IMR-90 (cell line): ENCODE results near the gene B3GLCT. TPM values are rescaled to one million over a fixed set of nuclear protein-coding genes. Genes with fewer than 3 reads are reported as not detected.

Experiments
- ATAC-seq: fragments of 200-7000 bp; cut with Tn5 transposase; 2 replicates; pipeline ENCODE4 v1.9.1; 2020; ENCODE audit warnings: low read depth, mild to moderate bottlenecking, moderate library complexity
- BruUV-seq: library from RNA; stranded (reverse); fragments of 400-500 nt; replicated peaks from 2 replicates; lab custom pipeline; 2021; lab: Mats Ljungman, UMichigan
- CTCF ChIA-PET: fragments of 300-600 bp; formaldehyde crosslinking; extraction: SDS; loops from one replicate; lab custom pipeline; 2021; ENCODE audit warnings: antibody characterized with exemption; lab: Yijun Ruan, JAX
- POLR2A ChIA-PET: fragments of 300-600 bp; sonication (Branson Sonifier 250); formaldehyde crosslinking; loops from one replicate; lab custom pipeline; 2022; ENCODE audit warnings: antibody characterized with exemption; ENCODE audit not compliant: unreplicated experiment; lab: Charles Lee
- DNase-seq: peaks from one replicate; pipeline ENCODE4 v3.0.0; 2013
- H2AFZ ChIP-seq: replicated peaks from 2 replicates; pipeline ENCODE3; 2013; ENCODE audit warnings: low read length, mild to moderate bottlenecking; ENCODE audit not compliant: poor library complexity
- H2AK5ac ChIP-seq: 2 replicates; pipeline ENCODE4 v1.6.1; 2013; ENCODE audit warnings: low read depth, low read length, inconsistent platforms
- H2AK9ac ChIP-seq: replicated peaks from 2 replicates; pipeline ENCODE3; 2013; ENCODE audit warnings: mild to moderate bottlenecking, low read depth, low read length, moderate library complexity; ENCODE audit not compliant: poor library complexity
- H2BK120ac ChIP-seq: 2 replicates; pipeline ENCODE4 v1.6.1; 2013; ENCODE audit warnings: low read depth, low read length, inconsistent platforms
- H2BK15ac ChIP-seq: 3 replicates; pipeline ENCODE4 v1.6.1; 2013; ENCODE audit warnings: low read depth, low read length, inconsistent platforms
- H2BK20ac ChIP-seq: 2 replicates; pipeline ENCODE4 v1.6.1; 2013; ENCODE audit warnings: low read depth, mild to moderate bottlenecking, inconsistent platforms, low read length, moderate library complexity
- H2BK5ac ChIP-seq: 2 replicates; pipeline ENCODE4 v1.6.1; 2013; ENCODE audit warnings: mild to moderate bottlenecking, low read depth, low read length, inconsistent platforms; ENCODE audit not compliant: poor library complexity, severe bottlenecking
- H3K14ac ChIP-seq: replicated peaks from 2 replicates; pipeline ENCODE4 v1.6.1; 2013; ENCODE audit warnings: low read depth, low read length, inconsistent platforms
- H3K18ac ChIP-seq: 2 replicates; pipeline ENCODE4 v1.6.1; 2013; ENCODE audit warnings: low read depth, low read length, control low read depth
- H3K23ac ChIP-seq: 2 replicates; pipeline ENCODE4 v1.6.1; 2013; ENCODE audit warnings: low read depth, low read length, inconsistent platforms
- H3K27ac ChIP-seq: 2 replicates; pipeline ENCODE4 v1.5.1; 2013; ENCODE audit warnings: mild to moderate bottlenecking, control low read depth, low read length; ENCODE audit not compliant: insufficient read depth
- H3K27me3 ChIP-seq: 2 replicates; pipeline ENCODE4 v1.6.1; 2013; ENCODE audit warnings: low read length; ENCODE audit not compliant: control insufficient read depth, insufficient read depth
- H3K36me3 ChIP-seq: 2 replicates; pipeline ENCODE4 v1.6.1; 2013; ENCODE audit warnings: low read length, mixed read lengths; ENCODE audit not compliant: control insufficient read depth, insufficient read depth
- H3K4ac ChIP-seq: 2 replicates; pipeline ENCODE4 v1.6.1; 2013; ENCODE audit warnings: low read depth, low read length, inconsistent platforms
- H3K4me1 ChIP-seq: 2 replicates; pipeline ENCODE4 v1.6.1; 2013; ENCODE audit warnings: low read length, mixed read lengths; ENCODE audit not compliant: control insufficient read depth, insufficient read depth
- H3K4me2 ChIP-seq: 2 replicates; pipeline ENCODE4 v1.6.1; 2013; ENCODE audit warnings: low read depth, mild to moderate bottlenecking, control low read depth, low read length, moderate library complexity
- H3K4me3 ChIP-seq: 2 replicates; pipeline ENCODE4 v1.5.1; 2013; ENCODE audit warnings: low read depth, mild to moderate bottlenecking, control low read depth, low read length, moderate library complexity; ENCODE audit not compliant: insufficient read depth
- H3K56ac ChIP-seq: 2 replicates; pipeline ENCODE4 v1.6.1; 2013; ENCODE audit warnings: low read length, inconsistent platforms; ENCODE audit not compliant: insufficient read depth; ENCODE audit errors: extremely low read depth
- H3K79me1 ChIP-seq, 2 experiments: 2 replicates each; pipeline ENCODE4 v1.6.1; 2013; ENCODE audit warnings: low read length in 2 of 2, inconsistent platforms in 1 of 2, low read depth in 1 of 2
- H3K9ac ChIP-seq: 2 replicates; pipeline ENCODE4 v1.6.1; 2013; ENCODE audit warnings: low read depth, low read length, control low read depth
- H3K9me1 ChIP-seq: 2 replicates; pipeline ENCODE4 v1.6.1; 2013; ENCODE audit warnings: low read length, inconsistent platforms; ENCODE audit not compliant: insufficient read depth
- H3K9me3 ChIP-seq: 2 replicates; pipeline ENCODE4 v1.6.1; 2013; ENCODE audit warnings: low read length; ENCODE audit not compliant: control insufficient read depth, insufficient read depth
- H4K20me1 ChIP-seq: 2 replicates; pipeline ENCODE4 v1.6.1; 2013; ENCODE audit warnings: low read length, inconsistent platforms; ENCODE audit not compliant: insufficient read depth
- H4K5ac ChIP-seq: 2 replicates; pipeline ENCODE4 v1.6.1; 2013; ENCODE audit warnings: mild to moderate bottlenecking, low read depth, low read length, control low read depth
- H4K8ac ChIP-seq, 2 experiments: 2 replicates each; pipeline ENCODE4 v1.6.1; 2013; ENCODE audit warnings: low read depth in 2 of 2, low read length in 2 of 2, control low read depth in 1 of 2, inconsistent platforms in 1 of 2
- H4K91ac ChIP-seq: 2 replicates; pipeline ENCODE4 v1.6.1; 2013; ENCODE audit warnings: low read depth, low read length, inconsistent platforms; ENCODE audit not compliant: insufficient read depth
- BHLHE40 ChIP-seq: fragments of 150-350 bp; IDR thresholded peaks from 2 replicates; pipeline ENCODE4 v1.6.1; 2016; ENCODE audit warnings: mild to moderate bottlenecking, low read depth, low read length
- CHD1 ChIP-seq: IDR thresholded peaks from 2 replicates; pipeline ENCODE4 v1.6.1; 2012; ENCODE audit warnings: low read depth, low read length, improper control_type of control experiment
- FOS ChIP-seq: fragments of 150-350 bp; IDR thresholded peaks from 2 replicates; pipeline ENCODE4 v1.6.1; 2016; ENCODE audit warnings: low read depth, low read length
- MAFK ChIP-seq: IDR thresholded peaks from 2 replicates; pipeline ENCODE4 v1.6.1; 2012; ENCODE audit warnings: low read depth, low read length, improper control_type of control experiment
- MXI1 ChIP-seq: IDR thresholded peaks from 2 replicates; pipeline ENCODE4 v1.6.1; 2012; ENCODE audit warnings: low read depth, mild to moderate bottlenecking, low read length, moderate library complexity, borderline replicate concordance
- NFE2L2 ChIP-seq: fragments of 150-350 bp; IDR thresholded peaks from 2 replicates; pipeline ENCODE4 v1.6.1; 2016; ENCODE audit warnings: low read depth, mild to moderate bottlenecking, low read length
- POLR2A ChIP-seq: IDR thresholded peaks from 2 replicates; pipeline ENCODE4 v1.6.1; 2012; ENCODE audit warnings: mild to moderate bottlenecking, low read depth, low read length
- RAD21 ChIP-seq: IDR thresholded peaks from 2 replicates; pipeline ENCODE4 v1.6.1; 2012; ENCODE audit warnings: low read length, improper control_type of control experiment
- RCOR1 ChIP-seq: IDR thresholded peaks from 2 replicates; pipeline ENCODE4 v1.6.1; 2012; ENCODE audit warnings: mild to moderate bottlenecking, low read length, improper control_type of control experiment; ENCODE audit not compliant: insufficient replicate concordance
- SMC3 ChIP-seq: fragments of 150-350 bp; IDR thresholded peaks from 2 replicates; pipeline ENCODE4 v1.6.1; 2016; ENCODE audit warnings: low read depth, mild to moderate bottlenecking, antibody characterized with exemption, low read length, moderate library complexity
- WGBS, 2 experiments: methylation state at CpG; one replicate each; pipeline versions ENCODE4 v1.1.5 to v1.1.7; 2013; ENCODE audit warnings: missing lambda C conversion rate in 2 of 2; ENCODE audit not compliant: insufficient read length in 1 of 2; ENCODE audit errors: extremely low coverage in 2 of 2; 5-methylcytosine and 5-hydroxymethylcytosine counted together
- dilution Hi-C: fragments of 300-500 bp; cut with HindIII; formaldehyde crosslinking; loops from one replicate; pipeline ENCODE4 v1.14.3; 2018; ENCODE audit warnings: low sequenced_read_pairs; ENCODE audit not compliant: unreplicated experiment
- in situ Hi-C: fragments of 300-500 bp; cut with MboI; formaldehyde crosslinking; loops from 3 replicates; pipeline ENCODE4 v1.14.3; 2019; ENCODE audit warnings: low sequenced_read_pairs, inconsistent platforms, mixed read lengths
- intact Hi-C: fragments of 100-400 bp; cut with micrococcal nuclease; formaldehyde crosslinking; loops from 2 replicates; pipeline ENCODE4 v1.10.0; 2022
- polyA plus RNA-seq, 3 experiments: library from polyadenylated mRNA; depleted of rRNA; stranded (reverse); fragments of >200 nt; gene quantifications; 2 replicates each; pipeline ENCODE4 v1.2.3, GENCODE V29; 2012; ENCODE audit warnings: low replicate concordance in 1 of 3
- total RNA-seq: library from RNA; depleted of rRNA; stranded (reverse); fragments of >200 nt; gene quantifications from 2 replicates; pipeline ENCODE4 v1.2.3, GENCODE V29; 2012
- TF ChIP-seq, protein P1 (sequence below): fragments of 150-350 bp; IDR thresholded peaks from 2 replicates; pipeline ENCODE4 v1.6.1; 2016; ENCODE audit warnings: low read depth, mild to moderate bottlenecking, low read length, moderate library complexity, borderline replicate concordance
- TF ChIP-seq, protein P2 (sequence below): fragments of 150-350 bp; IDR thresholded peaks from 2 replicates; pipeline ENCODE4 v1.6.1; 2017; ENCODE audit warnings: mild to moderate bottlenecking, antibody characterized with exemption, low read length, low read depth

B3GLCT gene
- total and polyA plus RNA-seq, 2 of the 4 experiments (the other 2 are of a cell fraction), result 2.0 to 4.5 TPM

DNA sequence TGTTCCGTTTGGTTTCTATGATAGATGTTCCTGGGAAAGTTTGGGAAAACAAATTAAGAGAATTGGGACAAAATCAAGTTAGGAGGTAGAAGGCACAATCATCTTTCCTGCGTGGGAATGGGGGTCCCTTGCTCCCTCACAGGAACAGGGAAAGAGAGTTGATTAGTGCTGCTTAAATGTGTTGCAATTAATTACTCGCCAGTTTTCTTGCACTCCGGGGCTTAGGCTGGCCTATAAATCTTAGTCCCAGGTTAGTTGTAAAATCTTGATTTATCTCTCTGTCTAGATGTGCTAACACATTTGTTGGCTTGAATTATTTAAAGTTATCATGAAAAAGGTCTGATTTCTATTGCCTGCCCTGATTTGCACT is 10.1 kb downstream of the B3GLCT start:
- peaks cover 7% of the 10 kb centered on the region for H3K4me1 ChIP-seq
- H3K9me3 ChIP-seq, result no peaks in the 10 kb centered on the region
- no peak overlapping the region for H2BK5ac ChIP-seq
- no peak overlapping the region for H2BK120ac ChIP-seq
- no peaks in the 10 kb centered on the region for H3K27me3 ChIP-seq
- no peak overlapping the region for H3K18ac ChIP-seq
- in situ Hi-C loops, result no loop called here
- no peak overlapping the region for H4K5ac ChIP-seq
- H3K4ac ChIP-seq, result no peak overlapping the region
- DNase-seq (no peak), ATAC-seq (no peak)
- H3K23ac ChIP-seq, result no peak overlapping the region
- H2AK9ac ChIP-seq, result no peak overlapping the region
- H4K20me1 ChIP-seq, result no peaks in the 10 kb centered on the region
- CTCF ChIA-PET, result no interaction called here
- no peak overlapping the region for H2AK5ac ChIP-seq
- no peaks in the 10 kb centered on the region for H3K36me3 ChIP-seq
- no peaks in the 10 kb centered on the region for H3K9me1 ChIP-seq
- POLR2A ChIA-PET, result no interaction called here
- no peak overlapping the region for H4K8ac ChIP-seq
- no peak overlapping the region for H3K14ac ChIP-seq
- no peak overlapping the region for H3K9ac ChIP-seq
- no TSS peak for BruUV-seq
- no peak overlapping the region for H2AFZ ChIP-seq
- H3K4me3 ChIP-seq, result no peak overlapping the region
- H4K91ac ChIP-seq, result no peak overlapping the region
- no CpG with 5 or more reads among the region's 4 CpGs for WGBS, 2 experiments
- intact Hi-C loops, result no loop called here
- no peak overlapping the region for H3K27ac ChIP-seq
- dilution Hi-C loops, result no loop called here
- H3K56ac ChIP-seq, result no peak overlapping the region
- H2BK20ac ChIP-seq, result no peak overlapping the region
- H3K79me1 ChIP-seq, result peaks cover 3 to 6% of the 10 kb centered on the region in 2 experiments
- TF ChIP-seq POLR2A (no peak), MAFK (no peak), FOS (no peak), NFE2L2 (no peak), SMC3 (no peak), CHD1 (no peak), RCOR1 (no peak), MXI1 (no peak), RAD21 (no peak), BHLHE40 (no peak)
- TF ChIP-seq, protein P1, sequence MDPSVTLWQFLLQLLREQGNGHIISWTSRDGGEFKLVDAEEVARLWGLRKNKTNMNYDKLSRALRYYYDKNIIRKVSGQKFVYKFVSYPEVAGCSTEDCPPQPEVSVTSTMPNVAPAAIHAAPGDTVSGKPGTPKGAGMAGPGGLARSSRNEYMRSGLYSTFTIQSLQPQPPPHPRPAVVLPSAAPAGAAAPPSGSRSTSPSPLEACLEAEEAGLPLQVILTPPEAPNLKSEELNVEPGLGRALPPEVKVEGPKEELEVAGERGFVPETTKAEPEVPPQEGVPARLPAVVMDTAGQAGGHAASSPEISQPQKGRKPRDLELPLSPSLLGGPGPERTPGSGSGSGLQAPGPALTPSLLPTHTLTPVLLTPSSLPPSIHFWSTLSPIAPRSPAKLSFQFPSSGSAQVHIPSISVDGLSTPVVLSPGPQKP, result no peak
- TF ChIP-seq, protein P2, sequence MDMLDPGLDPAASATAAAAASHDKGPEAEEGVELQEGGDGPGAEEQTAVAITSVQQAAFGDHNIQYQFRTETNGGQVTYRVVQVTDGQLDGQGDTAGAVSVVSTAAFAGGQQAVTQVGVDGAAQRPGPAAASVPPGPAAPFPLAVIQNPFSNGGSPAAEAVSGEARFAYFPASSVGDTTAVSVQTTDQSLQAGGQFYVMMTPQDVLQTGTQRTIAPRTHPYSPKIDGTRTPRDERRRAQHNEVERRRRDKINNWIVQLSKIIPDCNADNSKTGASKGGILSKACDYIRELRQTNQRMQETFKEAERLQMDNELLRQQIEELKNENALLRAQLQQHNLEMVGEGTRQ, result no peak
- H3K4me2 ChIP-seq, result no peak overlapping the region
- no peak overlapping the region for H2BK15ac ChIP-seq
